SK-N-SH treated with all-trans-retinoic acid at 6 μM for 48 hours (cell line): ENCODE results near the gene DOLK.

Experiments
- PATZ1 ChIP-seq: fragments of 250-450 bp; sonication (Bioruptor Pico); IDR thresholded peaks from 2 replicates; pipeline ENCODE4 v1.8.0; 2020; ENCODE audit warnings: mild to moderate bottlenecking, moderate library complexity, borderline replicate concordance
- ZFP30 ChIP-seq: fragments of 450-650 bp; formaldehyde crosslinking; IDR thresholded peaks from 2 replicates; pipeline ENCODE4 v1.5.0; 2022; ENCODE audit warnings: mild to moderate bottlenecking, moderate library complexity
- ZNF565 ChIP-seq: fragments of 450-650 bp; formaldehyde crosslinking; conservative IDR thresholded peaks from 2 replicates; pipeline ENCODE4 v1.5.0; 2020; ENCODE audit warnings: low read depth, mild to moderate bottlenecking, moderate library complexity

- no peak for TF ChIP-seq ZNF565 (CRISPR knock-in tag)
- no peak for TF ChIP-seq ZFP30 (CRISPR knock-in tag)
- no peak for TF ChIP-seq PATZ1 (CRISPR knock-in tag)
These were observed 30.1 kb downstream of the DOLK start for GRCh38 chr9:128917151-128917849.
